ENCODE results near the gene NCOA5.

NCOA5 gene

GRCh38 chr20:46058599-46059281, 31.0 kb downstream of the NCOA5 start:
- DNase-seq, result no peak

DNA sequence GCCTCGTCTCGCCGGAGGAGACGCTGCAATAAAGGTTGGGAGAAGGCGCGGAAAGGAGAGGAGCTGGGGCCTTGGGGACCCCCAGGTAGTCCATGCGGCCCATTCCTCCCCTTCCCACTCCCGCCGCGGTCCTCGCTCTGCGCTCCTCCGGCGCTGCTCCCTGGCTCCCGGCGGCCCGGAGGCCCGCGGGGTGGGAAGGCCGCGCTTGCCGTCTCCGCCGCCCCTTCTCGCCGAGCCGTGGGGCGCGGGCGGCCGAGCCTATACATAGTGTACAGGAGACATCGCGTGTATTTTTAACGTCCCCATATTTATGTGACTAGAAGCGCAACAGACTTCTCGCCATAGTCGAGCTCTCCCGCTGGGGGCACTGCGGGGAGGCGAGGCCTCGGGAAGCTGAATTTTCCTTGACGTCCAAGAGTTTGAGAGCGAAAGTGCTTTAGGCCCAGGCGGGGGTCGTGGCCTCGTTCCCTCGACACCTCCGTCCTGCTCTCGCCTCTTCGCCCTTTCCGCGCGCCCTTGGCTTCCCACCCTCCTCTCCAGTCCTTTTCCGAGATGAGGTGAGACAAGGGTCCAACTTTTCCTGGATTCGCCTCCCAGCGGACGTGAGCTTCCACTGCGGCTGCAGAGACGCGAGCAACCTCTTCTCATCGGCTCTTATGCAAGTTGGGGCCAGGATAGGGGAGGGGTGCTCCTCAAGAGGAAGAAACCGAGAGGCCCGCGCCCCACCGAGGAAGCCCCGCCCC, 31.7 kb downstream of the NCOA5 start:
- DNase-seq, result no peak

- DNase-seq, result no peak
Observed at GRCh38 chr20:46056970-46057855, 32.5 kb downstream of the NCOA5 start.

GRCh38 chr20:46056027-46056833, 33.5 kb downstream of the NCOA5 start:
- DNase-seq, result no peak

- no peak for DNase-seq
Observed at GRCh38 chr20:46055269-46055668, 34.5 kb downstream of the NCOA5 start.

DNA sequence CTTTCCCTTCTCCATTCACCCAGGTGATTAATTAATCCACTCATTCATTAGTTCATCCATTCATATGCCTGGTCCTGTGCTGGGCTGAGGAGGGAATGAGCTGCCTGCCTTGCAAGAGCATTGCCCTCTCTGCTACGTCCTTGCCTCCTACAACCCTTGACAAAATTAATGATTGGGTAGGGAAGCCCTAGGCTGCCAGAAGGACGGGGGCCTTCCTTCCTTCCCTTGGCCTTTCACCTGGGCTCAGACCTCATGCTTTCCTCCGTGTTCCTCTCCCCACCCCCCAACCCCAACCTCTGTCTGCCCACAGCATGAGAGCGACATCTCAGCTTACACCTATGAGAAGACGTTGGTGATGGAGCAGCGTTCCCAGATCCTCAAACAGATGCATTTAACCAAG, 35.2 kb downstream of the NCOA5 start:
- DNase-seq, result no peak

GRCh38 chr20:46053416-46053815, 36.3 kb downstream of the NCOA5 start:
- DNase-seq, result no peak

DNA sequence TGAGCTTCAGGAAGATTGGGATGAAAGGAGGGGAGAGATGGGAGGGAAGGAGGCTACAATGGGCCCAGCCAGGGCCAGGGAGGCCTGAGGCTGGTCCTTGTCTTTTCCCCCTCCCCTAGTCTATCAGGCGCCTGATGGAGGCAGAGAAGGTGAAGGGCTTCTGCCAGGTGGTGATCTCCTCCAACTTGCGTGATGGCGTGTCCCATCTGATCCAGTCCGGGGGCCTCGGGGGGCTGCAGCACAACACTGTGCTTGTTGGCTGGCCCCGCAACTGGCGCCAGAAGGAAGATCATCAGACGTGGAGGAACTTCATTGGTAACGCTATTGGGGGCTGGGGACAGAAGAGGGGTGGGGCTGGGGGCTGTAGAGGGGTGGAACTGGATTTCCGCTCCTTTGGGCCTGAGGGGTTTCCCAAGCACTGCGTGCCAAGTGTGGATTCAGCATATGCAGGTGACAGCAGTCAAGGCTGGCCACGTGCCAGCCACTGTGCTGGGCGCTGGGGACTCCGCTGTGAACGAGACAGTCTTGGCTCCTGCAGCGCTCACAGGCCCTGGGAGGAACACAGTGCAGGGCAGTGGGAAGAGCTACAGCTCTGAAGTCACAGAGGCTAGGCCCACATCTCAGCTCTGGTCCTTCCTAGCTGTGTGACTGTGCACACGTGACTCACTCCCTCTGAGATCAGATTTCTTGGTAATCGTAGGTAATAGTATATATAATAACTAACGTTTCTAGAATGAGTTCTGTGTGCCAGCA, 38.0 kb downstream of the NCOA5 start:
- peak; percentile 17 for DNase-seq

- DNase-seq, result no peak
Observed at GRCh38 chr20:46050885-46051284, 38.9 kb downstream of the NCOA5 start.

GRCh38 chr20:46050444-46050843, 39.3 kb downstream of the NCOA5 start:
- no peak for DNase-seq

DNA sequence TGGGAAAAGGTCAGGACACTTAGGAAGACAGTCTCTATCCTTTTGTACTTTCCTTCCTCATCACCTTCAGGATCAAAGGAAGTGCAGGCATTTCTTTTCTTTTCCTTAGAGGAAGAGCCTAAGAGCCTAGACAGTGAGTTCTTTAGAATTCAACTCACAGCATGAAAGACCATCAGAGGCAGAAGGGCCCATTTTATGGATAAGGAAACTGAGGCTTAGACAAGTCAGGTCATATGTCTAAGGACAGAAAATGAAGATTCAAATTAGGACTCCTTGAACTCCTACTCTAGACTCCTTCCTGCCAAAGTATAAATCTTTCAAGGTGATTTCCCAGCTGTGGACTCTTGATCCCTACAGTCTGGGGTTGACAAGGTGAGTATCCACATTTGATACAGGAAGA, 39.9 kb downstream of the NCOA5 start:
- DNase-seq, result no peak

DNA sequence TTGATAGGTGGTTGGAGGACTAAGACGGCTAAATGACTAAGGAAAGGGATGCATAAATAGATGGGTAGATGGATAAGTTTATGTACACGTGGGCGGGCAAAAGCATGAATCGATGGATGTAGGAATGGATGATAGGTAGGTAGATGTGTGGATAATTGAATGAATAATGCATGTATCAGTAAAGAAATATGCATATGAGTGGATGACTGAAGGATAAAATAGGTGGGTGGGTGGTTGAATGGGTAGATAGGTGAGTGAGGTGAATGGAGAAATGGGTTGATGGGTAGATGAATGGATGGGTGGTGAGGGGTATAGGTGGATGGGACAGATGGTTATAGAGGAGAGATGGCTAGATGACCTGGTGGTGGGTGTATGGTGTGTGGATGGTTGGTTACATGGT, 40.6 kb downstream of the NCOA5 start:
- no peak for DNase-seq

- DNase-seq, result no peak
Observed at GRCh38 chr20:46047821-46048220, 41.9 kb downstream of the NCOA5 start.

DNA sequence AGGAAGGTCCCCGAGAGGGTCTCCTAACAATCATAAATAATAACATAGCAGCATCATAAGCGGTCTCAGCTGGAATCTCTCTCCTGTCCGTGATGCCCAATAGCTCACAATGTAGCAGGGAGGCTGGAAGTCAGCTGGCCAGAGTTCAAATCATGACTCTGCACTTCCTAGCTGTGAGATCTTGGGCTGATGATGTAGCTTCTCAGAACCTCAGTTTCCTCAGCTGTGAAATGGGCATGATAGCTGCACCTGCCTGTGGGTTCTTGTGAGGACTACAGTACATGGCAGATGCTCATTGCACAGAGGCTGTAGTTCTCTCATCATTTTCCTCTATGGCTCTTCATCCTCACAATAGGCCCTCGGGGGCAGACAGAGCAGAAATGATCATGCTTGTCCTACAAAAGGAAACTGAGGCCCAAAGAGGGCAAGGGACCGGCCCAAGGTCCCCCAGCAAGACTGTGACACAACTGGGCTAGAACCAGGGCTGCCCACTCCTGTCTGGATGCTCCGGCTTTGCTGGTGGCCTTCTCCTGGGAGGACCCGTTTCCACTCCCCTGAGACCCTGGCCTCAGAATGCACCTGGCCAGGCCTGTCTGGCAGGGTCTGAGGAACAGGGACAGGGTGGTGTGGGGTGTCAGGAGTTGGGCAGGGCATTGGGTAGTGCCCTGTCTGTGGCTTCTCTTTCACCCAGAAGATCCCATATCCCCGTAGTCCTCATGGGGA, 43.0 kb downstream of the NCOA5 start:
- DNase-seq, result no peak

GRCh38 chr20:46044896-46045295, 44.9 kb downstream of the NCOA5 start:
- DNase-seq, result no peak

DNA sequence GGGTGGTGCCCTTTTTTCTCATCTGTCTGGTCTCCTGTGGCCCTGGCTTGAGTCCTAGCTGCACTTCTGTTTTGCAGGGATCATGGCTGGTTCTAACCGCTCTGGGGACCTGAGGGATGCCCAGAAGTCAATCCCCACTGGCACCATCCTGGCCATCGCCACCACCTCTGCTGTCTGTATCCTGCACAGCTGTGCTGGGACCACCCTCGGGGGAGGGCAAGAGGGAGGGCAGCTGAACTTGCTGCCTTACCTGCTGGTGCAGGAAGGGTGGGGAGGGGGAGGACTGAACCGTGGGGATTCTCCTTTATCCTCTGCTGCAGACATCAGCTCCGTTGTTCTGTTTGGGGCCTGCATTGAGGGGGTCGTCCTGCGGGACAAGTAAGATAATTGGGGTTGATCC, 46.2 kb downstream of the NCOA5 start:
- DNase-seq, result no peak

DNA sequence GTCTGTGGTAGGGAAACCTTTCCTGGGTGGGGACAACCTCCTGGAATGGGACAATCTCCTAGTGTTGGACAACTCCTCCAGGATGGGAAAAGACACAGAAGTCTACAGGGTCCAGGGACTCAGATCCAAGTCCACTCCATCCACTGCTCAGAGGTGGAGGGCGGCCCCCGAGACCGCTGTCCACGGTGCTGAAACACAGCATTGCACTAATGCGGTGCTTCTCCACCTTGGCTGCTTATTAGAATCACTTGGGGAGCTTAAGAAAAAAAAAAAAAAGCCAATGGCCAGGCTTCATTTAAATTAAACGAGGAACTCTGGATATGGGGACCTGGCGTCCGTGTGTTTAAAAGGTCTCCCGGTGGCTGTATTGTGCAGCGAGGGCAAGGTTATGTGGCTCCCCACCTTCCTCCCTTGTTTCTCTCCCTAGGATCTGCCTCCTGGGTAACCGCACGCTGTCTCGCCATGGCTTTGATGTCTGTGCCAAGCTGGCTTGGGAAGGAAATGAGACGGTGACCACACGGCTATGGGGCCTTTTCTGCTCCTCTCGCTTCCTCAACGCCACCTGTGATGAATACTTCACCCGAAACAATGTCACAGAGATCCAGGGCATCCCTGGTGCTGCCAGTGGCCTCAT, 48.7 kb downstream of the NCOA5 start:
- DNase-seq, result no peak

DNA sequence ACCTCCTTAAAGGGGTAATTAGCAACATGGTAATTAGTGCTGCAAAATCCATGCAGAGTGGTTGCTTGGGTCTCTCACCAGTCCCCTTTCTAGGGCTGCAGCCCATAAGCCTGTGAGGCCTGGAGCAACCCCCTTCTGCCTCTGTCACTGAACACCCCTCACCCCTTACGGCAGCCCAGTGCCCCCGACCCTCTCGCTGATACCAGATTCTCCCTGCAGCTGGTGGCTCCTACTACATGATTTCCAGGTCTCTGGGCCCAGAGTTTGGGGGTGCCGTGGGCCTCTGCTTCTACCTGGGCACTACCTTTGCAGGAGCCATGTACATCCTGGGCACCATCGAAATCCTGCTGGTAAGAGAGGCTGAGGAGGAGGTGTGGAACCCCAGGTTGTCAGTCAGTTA, 52.7 kb downstream of the NCOA5 start:
- DNase-seq, result no peak

GRCh38 chr20:46036370-46036769, 53.4 kb downstream of the NCOA5 start:
- DNase-seq, result no peak

DNA sequence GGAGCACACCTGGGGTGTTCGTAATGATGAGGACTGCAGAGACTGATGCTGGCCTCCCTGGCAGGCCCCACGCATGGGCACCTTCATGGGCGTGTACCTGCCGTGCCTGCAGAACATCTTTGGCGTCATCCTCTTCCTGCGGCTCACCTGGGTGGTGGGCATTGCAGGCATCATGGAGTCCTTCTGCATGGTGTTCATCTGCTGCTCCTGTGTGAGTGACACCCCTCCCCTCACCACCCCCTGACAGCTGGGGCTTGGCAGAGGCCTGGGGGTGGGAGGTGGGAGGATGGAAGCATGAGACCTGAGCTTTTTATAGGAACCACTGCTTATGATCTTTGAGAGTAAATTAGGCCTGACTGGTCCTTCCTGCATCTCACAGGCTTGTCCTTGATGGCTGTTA, 54.0 kb downstream of the NCOA5 start:
- no peak for DNase-seq

GRCh38 chr20:46035253-46035652, 54.5 kb downstream of the NCOA5 start:
- DNase-seq, result no peak
